Effector memory CD4-positive, alpha-beta T cell (primary cell): Measurements from ENCODE around the gene USP15.

Experiments
- DNase-seq, 3 donors: peaks; one replicate each; pipeline ENCODE4 v3.0.0-alpha.2; 2020
- H3K27ac ChIP-seq: 2 replicates; pipeline ENCODE4 v1.7.0; 2013; ENCODE audit warnings: mild to moderate bottlenecking, low read length, moderate library complexity; ENCODE audit not compliant: insufficient read depth, poor library complexity, severe bottlenecking
- H3K27me3 ChIP-seq: replicated peaks from 2 replicates; pipeline ENCODE4 v1.7.0; 2013; ENCODE audit warnings: mild to moderate bottlenecking, low read length; ENCODE audit not compliant: insufficient read depth, control insufficient read depth, poor library complexity, severe bottlenecking
- H3K36me3 ChIP-seq: 2 replicates; pipeline ENCODE4 v1.7.0; 2013; ENCODE audit warnings: mild to moderate bottlenecking, low read length, moderate library complexity; ENCODE audit not compliant: control insufficient read depth, insufficient read depth
- H3K4me1 ChIP-seq: 2 replicates; pipeline ENCODE4 v1.7.0; 2013; ENCODE audit warnings: low read length, mild to moderate bottlenecking; ENCODE audit not compliant: control insufficient read depth, insufficient read depth, poor library complexity, severe bottlenecking
- H3K4me3 ChIP-seq: 2 replicates; pipeline ENCODE4 v1.7.0; 2013; ENCODE audit warnings: low read length, low read depth, mild to moderate bottlenecking; ENCODE audit not compliant: insufficient read depth, poor library complexity, severe bottlenecking
- H3K9me3 ChIP-seq: 2 replicates; pipeline ENCODE4 v1.7.0; 2013; ENCODE audit warnings: mild to moderate bottlenecking, low read length, moderate library complexity; ENCODE audit not compliant: control insufficient read depth

The USP15 gene

GRCh38 chr12:62296001-62296400, 35.8 kb downstream of the USP15 start:
- DNase-seq = no peak
- H3K4me1 ChIP-seq = no peaks in the 10 kb centered on the region
- peaks cover under 1% of the 10 kb centered on the region for H3K9me3 ChIP-seq
- H3K36me3 ChIP-seq = peaks cover 33% of the 10 kb centered on the region
- H3K4me3 ChIP-seq = no peak overlapping the region
- no peaks in the 10 kb centered on the region for H3K27me3 ChIP-seq
- H3K27ac ChIP-seq = no peak overlapping the region

- H3K27ac ChIP-seq = no peak overlapping the region
- H3K36me3 ChIP-seq = peaks cover 33% of the 10 kb centered on the region
Observed at GRCh38 chr12:62297321-62297720, 37.1 kb downstream of the USP15 start.

DNA sequence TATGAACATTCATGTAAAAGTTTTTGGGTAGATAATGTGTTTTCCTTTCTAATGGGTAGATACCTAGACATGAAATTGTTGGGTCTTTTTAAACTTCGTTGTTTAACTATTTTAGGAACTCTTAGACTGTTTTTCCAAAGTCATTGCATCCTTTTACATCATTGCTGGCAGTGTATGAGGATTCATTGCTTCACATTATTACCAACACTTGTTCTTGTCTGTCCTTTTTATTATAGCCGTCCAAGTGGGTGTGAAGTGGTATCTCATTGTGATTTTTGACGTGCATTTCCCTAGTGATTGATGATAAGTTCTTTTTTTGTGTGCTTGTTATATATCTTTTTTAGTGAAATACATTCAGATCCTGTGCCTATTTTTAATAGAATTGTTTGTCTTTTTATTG, 39.4 kb downstream of the USP15 start:
- no peak overlapping the region for H3K4me3 ChIP-seq
- no peaks in the 10 kb centered on the region for H3K9me3 ChIP-seq
- H3K27ac ChIP-seq = no peak overlapping the region
- H3K36me3 ChIP-seq = peaks cover 53% of the 10 kb centered on the region
- H3K4me1 ChIP-seq = no peaks in the 10 kb centered on the region
- no peaks in the 10 kb centered on the region for H3K27me3 ChIP-seq
- no peak for DNase-seq

More at GRCh38 chr12:62297321-62297720, 37.1 kb downstream of the USP15 start:
- no peak for DNase-seq
- no peaks in the 10 kb centered on the region for H3K4me1 ChIP-seq
- H3K4me3 ChIP-seq = no peak overlapping the region
- H3K9me3 ChIP-seq = no peaks in the 10 kb centered on the region
- no peaks in the 10 kb centered on the region for H3K27me3 ChIP-seq

DNA sequence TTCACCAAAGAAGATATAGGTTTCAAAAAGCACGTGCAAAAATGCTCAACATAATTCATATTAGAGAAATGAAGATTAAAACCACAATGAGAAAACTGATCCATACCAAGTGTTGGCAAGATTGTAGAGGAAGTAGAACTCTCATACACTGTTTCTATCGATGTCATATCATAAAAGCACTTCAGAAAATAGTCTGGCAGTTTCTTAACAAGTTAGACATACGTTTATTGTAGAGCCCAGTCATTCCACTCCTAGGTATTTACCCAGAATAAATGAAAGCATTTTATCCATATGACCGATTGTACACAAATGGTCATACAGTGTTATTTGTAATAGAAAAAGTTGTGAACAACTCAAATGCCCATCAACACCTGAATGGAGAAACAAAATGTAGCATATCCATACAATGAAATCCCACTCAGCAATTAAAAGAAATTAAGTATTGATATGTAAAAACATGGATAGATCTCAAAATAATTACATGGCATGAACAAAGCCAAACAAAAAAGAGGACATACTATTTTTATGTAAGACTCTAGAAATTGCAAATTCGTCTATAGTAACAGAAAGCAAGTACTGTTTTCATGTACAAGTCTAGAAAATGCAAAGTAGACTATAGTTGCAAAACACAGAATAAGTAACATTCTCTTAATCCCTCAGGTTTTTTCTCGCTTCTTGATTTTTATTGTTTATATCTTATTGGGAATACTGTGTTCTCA, 41.0 kb downstream of the USP15 start:
- no peak for DNase-seq
- Histone ChIP-seq H3K27me3 (no peaks in the 10 kb centered on the region), H3K4me1 (no peaks in the 10 kb centered on the region), H3K9me3 (no peaks in the 10 kb centered on the region), H3K36me3 (peaks cover 55% of the 10 kb centered on the region), H3K4me3 (no peak overlapping the region), H3K27ac (no peak overlapping the region)

DNA sequence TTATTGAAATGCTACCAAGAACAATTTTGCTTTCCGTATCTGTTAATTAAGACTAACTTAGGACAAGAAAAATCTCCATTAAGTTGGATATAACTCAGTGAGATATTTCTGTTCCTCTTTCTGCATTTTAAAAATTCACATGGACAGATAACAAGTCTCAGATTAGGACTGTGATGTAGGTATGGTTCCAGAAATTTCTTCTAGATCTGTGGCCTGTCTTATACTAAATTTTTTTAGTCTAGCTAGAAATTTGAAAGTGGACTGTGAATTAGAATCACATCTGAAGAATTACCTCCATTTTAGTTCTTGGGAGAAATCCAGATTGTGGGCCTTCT, 41.6 kb downstream of the USP15 start:
- DNase-seq = no peak

GRCh38 chr12:62304560-62304959, 44.4 kb downstream of the USP15 start:
- peaks cover 52% of the 10 kb centered on the region for H3K36me3 ChIP-seq
- no peaks in the 10 kb centered on the region for H3K27me3 ChIP-seq

More for the DNA sequence above, 41.6 kb downstream of the USP15 start:
- H3K27me3 ChIP-seq = no peaks in the 10 kb centered on the region
- no peak overlapping the region for H3K4me3 ChIP-seq
- no peaks in the 10 kb centered on the region for H3K4me1 ChIP-seq
- H3K27ac ChIP-seq = no peak overlapping the region
- peaks cover 56% of the 10 kb centered on the region for H3K36me3 ChIP-seq
- no peaks in the 10 kb centered on the region for H3K9me3 ChIP-seq

GRCh38 chr12:62305778-62306177, 45.6 kb downstream of the USP15 start:
- no peaks in the 10 kb centered on the region for H3K9me3 ChIP-seq
- no peak for DNase-seq
- no peaks in the 10 kb centered on the region for H3K27me3 ChIP-seq
- no peak overlapping the region for H3K4me3 ChIP-seq
- H3K27ac ChIP-seq = no peak overlapping the region
- peaks cover 52% of the 10 kb centered on the region for H3K36me3 ChIP-seq
- no peaks in the 10 kb centered on the region for H3K4me1 ChIP-seq

More at GRCh38 chr12:62304560-62304959, 44.4 kb downstream of the USP15 start:
- DNase-seq = no peak
- no peaks in the 10 kb centered on the region for H3K4me1 ChIP-seq
- H3K27ac ChIP-seq = no peak overlapping the region
- H3K9me3 ChIP-seq = no peaks in the 10 kb centered on the region
- H3K4me3 ChIP-seq = no peak overlapping the region

DNA sequence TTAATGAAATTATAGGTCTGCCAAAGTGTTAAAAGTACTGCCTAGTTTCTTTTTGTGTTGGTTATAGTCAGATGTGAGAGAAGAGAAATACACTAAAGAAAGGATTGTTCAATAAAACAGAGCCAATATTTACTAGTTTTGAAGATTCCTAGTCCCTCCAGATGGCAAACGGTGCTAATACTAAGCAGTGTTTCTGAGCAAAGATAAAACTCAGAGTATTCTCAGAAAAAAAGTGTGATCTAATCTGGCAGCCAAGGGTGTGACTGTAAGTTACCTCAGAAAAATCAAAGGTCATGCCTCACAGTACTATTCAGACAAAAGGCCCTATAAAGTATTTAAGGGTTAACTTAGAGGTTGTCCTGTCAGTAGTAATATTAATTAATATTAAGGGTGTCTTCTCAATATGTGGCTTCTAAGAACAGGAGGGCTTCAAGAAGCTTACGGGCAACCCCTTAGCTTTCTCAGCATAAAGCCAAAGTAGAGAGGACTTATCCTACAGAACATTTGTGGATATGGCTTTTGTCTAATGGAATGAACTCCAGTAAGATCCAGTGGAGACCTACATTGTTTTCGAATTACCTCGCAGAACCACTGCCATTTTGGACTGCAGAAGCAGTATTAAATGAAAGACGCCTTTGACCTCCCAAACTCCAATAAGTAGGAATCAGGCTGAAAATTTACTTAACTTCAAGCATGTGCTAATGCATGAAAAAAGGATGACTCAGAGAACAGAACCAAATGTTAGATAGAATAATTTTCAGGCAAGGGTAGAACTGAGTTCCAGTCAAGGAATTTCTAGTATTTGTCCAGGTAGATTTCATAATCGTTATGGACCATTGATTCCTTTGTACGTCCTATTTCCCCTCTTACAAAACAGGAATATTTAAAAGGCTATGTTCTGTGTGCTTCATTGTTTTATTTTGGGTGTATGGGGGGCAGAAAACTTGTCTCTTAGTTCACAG, 46.6 kb downstream of the USP15 start:
- Histone ChIP-seq H3K27ac (no peak overlapping the region), H3K27me3 (no peaks in the 10 kb centered on the region), H3K4me1 (no peaks in the 10 kb centered on the region), H3K36me3 (peaks cover 52% of the 10 kb centered on the region), H3K9me3 (no peaks in the 10 kb centered on the region), H3K4me3 (no peak overlapping the region)
- no peak for DNase-seq

DNA sequence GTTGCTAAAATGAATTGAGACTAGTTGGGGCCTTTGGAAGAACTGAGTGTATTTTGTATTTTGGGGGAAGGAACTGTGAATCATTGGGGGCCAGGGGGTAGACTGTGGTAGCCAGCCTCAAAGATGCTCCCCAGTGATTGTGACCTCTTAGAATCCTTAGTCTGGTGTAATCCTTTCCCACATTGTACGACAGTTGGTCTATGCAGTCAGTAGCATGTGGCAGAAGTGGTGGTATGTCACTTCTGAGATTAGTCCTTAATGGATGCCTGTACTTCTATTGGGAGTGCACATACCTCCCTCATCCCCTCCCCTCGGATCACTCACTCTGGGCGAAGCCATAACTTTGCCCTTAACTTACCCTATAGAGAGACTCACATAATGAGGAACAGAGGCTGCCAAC, 48.0 kb downstream of the USP15 start:
- Histone ChIP-seq H3K36me3 (peaks cover 45% of the 10 kb centered on the region), H3K4me1 (no peaks in the 10 kb centered on the region), H3K9me3 (no peaks in the 10 kb centered on the region), H3K27ac (no peak overlapping the region), H3K4me3 (no peak overlapping the region), H3K27me3 (no peaks in the 10 kb centered on the region)
- DNase-seq = no peak
